GM23248 (cell line): Measurements from ENCODE around the gene PRKAR1B. TPM values are rescaled to one million over a fixed set of nuclear protein-coding genes. Genes with fewer than 3 reads are reported as not detected.

Experiments used
- DNase-seq: peaks from one replicate; pipeline ENCODE4 v3.0.0-alpha.2; 2015
- H2AFZ ChIP-seq: fragments of 200-600 bp; sonication (generic); 2 replicates; pipeline ENCODE4 v1.6.1; 2016; ENCODE audit warnings: antibody characterized with exemption
- H3F3A ChIP-seq: fragments of 200-600 bp; sonication (generic); 2 replicates; pipeline ENCODE4 v1.6.1; 2016; ENCODE audit warnings: mild to moderate bottlenecking, antibody characterized with exemption, mixed run types; ENCODE audit not compliant: insufficient read depth
- H3K27ac ChIP-seq: fragments of 200-600 bp; sonication (generic); 2 replicates; pipeline ENCODE4 v1.5.1; 2016; ENCODE audit warnings: mild to moderate bottlenecking
- H3K27me3 ChIP-seq: fragments of 200-600 bp; sonication (generic); replicated peaks from 2 replicates; pipeline ENCODE4 v1.6.1; 2016; ENCODE audit warnings: mild to moderate bottlenecking; ENCODE audit not compliant: insufficient read depth
- H3K36me3 ChIP-seq: fragments of 200-600 bp; sonication (generic); 2 replicates; pipeline ENCODE4 v1.6.1; 2016; ENCODE audit warnings: low read depth, mild to moderate bottlenecking
- H3K4me1 ChIP-seq: fragments of 200-600 bp; sonication (generic); 2 replicates; pipeline ENCODE4 v1.6.1; 2016; ENCODE audit warnings: mild to moderate bottlenecking; ENCODE audit not compliant: insufficient read depth
- H3K4me2 ChIP-seq: fragments of 200-600 bp; sonication (generic); one replicate; pipeline ENCODE4 v1.6.1; 2016; ENCODE audit warnings: mild to moderate bottlenecking; ENCODE audit not compliant: unreplicated experiment
- H3K4me3 ChIP-seq: fragments of 200-600 bp; sonication (generic); 2 replicates; pipeline ENCODE4 v1.5.1; 2016; ENCODE audit warnings: mild to moderate bottlenecking
- H3K79me2 ChIP-seq: fragments of 200-600 bp; sonication (generic); 2 replicates; pipeline ENCODE4 v1.6.1; 2016; ENCODE audit warnings: mild to moderate bottlenecking; ENCODE audit not compliant: insufficient read depth
- H3K9ac ChIP-seq: fragments of 200-600 bp; sonication (generic); 2 replicates; pipeline ENCODE4 v1.6.1; 2016; ENCODE audit warnings: mild to moderate bottlenecking
- H3K9me2 ChIP-seq: fragments of 200-600 bp; sonication (generic); 2 replicates; pipeline ENCODE4 v1.6.1; 2016; ENCODE audit warnings: mixed run types, mild to moderate bottlenecking, moderate library complexity; ENCODE audit not compliant: insufficient read depth
- H3K9me3 ChIP-seq: fragments of 200-600 bp; sonication (generic); one replicate; pipeline ENCODE4 v1.6.1; 2017; ENCODE audit warnings: low read depth
- H4K20me1 ChIP-seq: fragments of 200-600 bp; sonication (generic); 2 replicates; pipeline ENCODE4 v1.6.0; 2016; ENCODE audit not compliant: insufficient read depth
- EZH2 ChIP-seq: fragments of 200-600 bp; sonication (generic); IDR thresholded peaks from 2 replicates; pipeline ENCODE4 v1.6.1; 2018; ENCODE audit warnings: antibody characterized with exemption, mild to moderate bottlenecking; ENCODE audit not compliant: insufficient read depth, poor library complexity, severe bottlenecking
- EZH2phosphoT487 ChIP-seq: fragments of 200-600 bp; sonication (generic); IDR thresholded peaks from 2 replicates; pipeline ENCODE4 v1.6.1; 2018; ENCODE audit warnings: antibody characterized with exemption, moderate library complexity, mild to moderate bottlenecking, low read depth; ENCODE audit not compliant: insufficient read depth
- WGBS, 2 experiments: methylation state at CpG; one replicate each; pipeline ENCODE4 v1.1.6; 2015 to 2017; ENCODE audit warnings: low lambda C conversion rate in 2 of 2, low coverage in 1 of 2; ENCODE audit errors: missing lambda C conversion rate in 2 of 2; 5-methylcytosine and 5-hydroxymethylcytosine counted together
- in situ Hi-C: fragments of 300-500 bp; cut with MboI; formaldehyde crosslinking; loops from 2 replicates; pipeline ENCODE4 v1.15.0; 2020
- polyA plus RNA-seq: library from polyadenylated mRNA; unstranded; fragments of >200 nt; fragmentation: Nextera tagmentation; extraction: Ambion mirVana; gene quantifications from 2 replicates; pipeline ENCODE4 v1.2.1, GENCODE V29; 2016
- total RNA-seq: library from RNA; depleted of rRNA; stranded (reverse); fragments of >200 nt; shearing (Covaris generic); gene quantifications from 2 replicates; pipeline ENCODE4 v1.2.3, GENCODE V29; 2014

PRKAR1B gene
- total and polyA plus RNA-seq, 2 experiments from 2014 or later, result 10.2 to 12.9 TPM

DNA sequence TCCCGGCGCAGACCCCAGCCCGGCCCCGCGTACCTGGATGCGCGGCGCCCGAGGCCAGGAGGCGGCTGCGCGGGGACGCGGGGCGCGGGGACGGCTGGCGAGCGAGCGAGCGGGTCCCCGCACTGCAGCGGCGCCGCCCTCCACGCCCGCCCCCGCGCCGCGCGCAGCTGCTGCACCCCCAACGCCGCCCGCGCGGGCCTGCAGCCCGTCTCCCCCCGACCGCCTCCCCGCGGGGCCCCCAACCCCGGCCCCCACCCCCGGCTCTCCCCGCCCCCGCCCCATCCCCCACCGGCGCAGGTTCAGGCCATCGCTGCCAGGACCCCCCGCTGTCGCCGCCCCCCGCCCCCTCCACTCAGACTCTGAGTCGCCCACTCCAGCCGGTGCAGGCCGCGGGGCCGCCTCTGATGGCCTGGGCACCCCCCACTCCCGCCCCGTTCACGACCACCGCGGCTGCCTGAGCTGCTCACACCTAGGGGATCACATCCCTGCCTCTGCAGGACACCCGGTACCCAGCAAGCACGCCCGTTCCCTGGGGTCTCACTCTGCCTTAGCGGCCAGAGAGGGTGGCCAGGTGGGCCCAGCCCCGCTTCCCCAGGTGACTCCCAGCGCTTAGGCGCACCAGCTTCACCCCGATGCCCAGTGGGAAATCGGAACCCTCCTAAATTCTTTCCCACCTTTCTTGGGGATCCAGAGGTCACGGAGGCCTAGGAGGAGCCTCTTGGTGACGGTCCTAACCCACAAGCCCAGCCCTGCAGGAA lies 14.5 kb downstream of the PRKAR1B start:
- no peak overlapping the region for H2AFZ ChIP-seq
- in situ Hi-C loops, result no loop called here
- no peak overlapping the region for H3K27ac ChIP-seq
- no peaks in the 10 kb centered on the region for H3K36me3 ChIP-seq
- TF ChIP-seq EZH2phosphoT487 (no peak), EZH2 (no peak)
- peak; percentile 49 for DNase-seq
- no peaks in the 10 kb centered on the region for H3K9me3 ChIP-seq
- peak overlapping the region; percentile 64 for H3K4me3 ChIP-seq
- no peaks in the 10 kb centered on the region for H3K4me1 ChIP-seq
- H3K27me3 ChIP-seq, result no peaks in the 10 kb centered on the region
- no peaks in the 10 kb centered on the region for H3K79me2 ChIP-seq
- H3K9me2 ChIP-seq, result no peaks in the 10 kb centered on the region
- H4K20me1 ChIP-seq, result no peaks in the 10 kb centered on the region
- WGBS, 2 experiments, result 21 to 31% methylated on average over 20 to 38 of the region's 74 CpGs
- no peak overlapping the region for H3K9ac ChIP-seq
- no peak overlapping the region for H3K4me2 ChIP-seq
- H3F3A ChIP-seq, result no peaks in the 10 kb centered on the region

GRCh38 chr7:711922-712380 lies 15.1 kb downstream of the PRKAR1B start:
- H3K36me3 ChIP-seq, result no peaks in the 10 kb centered on the region
- DNase-seq, result no peak
- no peaks in the 10 kb centered on the region for H3K79me2 ChIP-seq
- H3K27me3 ChIP-seq, result no peaks in the 10 kb centered on the region
- no peak overlapping the region for H2AFZ ChIP-seq
- H3K4me2 ChIP-seq, result no peak overlapping the region
- H3K9ac ChIP-seq, result no peak overlapping the region
- no peak overlapping the region for H3K27ac ChIP-seq
- no peaks in the 10 kb centered on the region for H3K9me3 ChIP-seq
- no peaks in the 10 kb centered on the region for H4K20me1 ChIP-seq
- H3K4me1 ChIP-seq, result no peaks in the 10 kb centered on the region
- H3K4me3 ChIP-seq, result peak overlapping the region; percentile 64
- WGBS, 2 experiments, result 8 to 20% methylated on average over 3 to 26 of the region's 44 CpGs
- H3F3A ChIP-seq, result no peaks in the 10 kb centered on the region
- in situ Hi-C loops, result no loop called here
- TF ChIP-seq EZH2phosphoT487 (no peak), EZH2 (no peak)
- no peaks in the 10 kb centered on the region for H3K9me2 ChIP-seq

DNA sequence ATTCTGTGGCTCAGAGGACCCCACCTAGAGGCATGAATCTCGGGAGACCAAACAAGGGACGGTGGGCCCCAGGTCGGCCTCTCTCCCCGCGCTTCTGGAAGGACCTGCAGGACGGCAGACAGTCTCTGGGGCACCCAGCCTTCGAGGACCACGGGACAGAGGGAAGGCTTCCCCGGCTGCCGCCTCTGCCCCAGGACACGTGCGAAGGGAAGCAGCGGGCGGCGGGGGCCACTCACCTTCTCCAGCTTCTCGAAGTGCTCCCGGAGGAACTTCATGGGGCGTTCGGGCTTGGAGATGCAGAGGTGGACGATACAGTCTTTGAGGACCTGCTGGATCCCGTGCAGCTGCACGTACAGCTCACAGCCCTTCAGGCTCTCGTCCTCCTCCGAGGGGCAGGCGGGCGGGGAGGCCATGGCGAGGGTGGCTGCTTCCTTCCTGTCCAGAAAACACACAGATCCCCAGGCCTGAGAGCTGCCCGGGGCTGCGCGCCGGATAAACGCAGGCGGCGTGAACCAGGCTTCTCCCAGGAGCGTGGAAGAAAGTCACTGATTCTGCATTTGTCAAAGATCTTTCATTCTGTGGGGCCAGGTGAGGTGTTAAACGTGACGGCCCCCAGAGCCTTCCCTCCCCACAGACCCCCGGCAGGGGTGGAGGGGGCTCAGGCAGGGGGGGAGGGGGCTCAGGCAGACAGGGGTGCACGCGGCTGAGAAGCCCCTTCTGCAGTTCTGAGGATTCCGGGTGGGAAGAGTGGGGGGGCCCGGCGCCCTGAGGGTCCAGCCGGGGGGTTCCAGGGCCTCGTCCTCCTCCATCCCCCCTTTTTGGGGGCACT lies 15.8 kb downstream of the PRKAR1B start:
- Histone ChIP-seq H3K4me2 (no peak overlapping the region), H3K27ac (no peak overlapping the region), H3K4me1 (no peaks in the 10 kb centered on the region), H3F3A (no peaks in the 10 kb centered on the region), H3K9ac (no peak overlapping the region), H3K9me3 (no peaks in the 10 kb centered on the region), H3K36me3 (no peaks in the 10 kb centered on the region), H3K79me2 (no peaks in the 10 kb centered on the region), H4K20me1 (no peaks in the 10 kb centered on the region), H3K27me3 (no peaks in the 10 kb centered on the region), H3K9me2 (no peaks in the 10 kb centered on the region), H2AFZ (no peak overlapping the region), H3K4me3 (no peak overlapping the region)
- in situ Hi-C loops, result no loop called here
- 74 to 86% methylated on average over 36 to 45 of the region's 45 CpGs for WGBS, 2 experiments
- DNase-seq, result no peak
- no peak for TF ChIP-seq EZH2
- no peak for TF ChIP-seq EZH2phosphoT487

- Histone ChIP-seq H3K4me2 (no peak overlapping the region), H3K27me3 (no peaks in the 10 kb centered on the region), H3K9me2 (no peaks in the 10 kb centered on the region), H3K9me3 (no peaks in the 10 kb centered on the region), H3K4me1 (no peaks in the 10 kb centered on the region), H3F3A (no peaks in the 10 kb centered on the region), H4K20me1 (no peaks in the 10 kb centered on the region), H3K36me3 (no peaks in the 10 kb centered on the region), H2AFZ (no peak overlapping the region), H3K4me3 (no peak overlapping the region), H3K79me2 (no peaks in the 10 kb centered on the region), H3K9ac (no peak overlapping the region), H3K27ac (no peak overlapping the region)
- TF ChIP-seq EZH2 (no peak), EZH2phosphoT487 (no peak)
- WGBS, 2 experiments, result 95% methylated on average over 13 to 14 of the region's 14 CpGs
- DNase-seq, result no peak
- in situ Hi-C loops, result no loop called here
Measured at GRCh38 chr7:710161-710560, 16.9 kb downstream of the PRKAR1B start.
